SJCRH30 (cell line): Measurements from ENCODE around the gene FLT3. TPM values are rescaled to one million over a fixed set of nuclear protein-coding genes. Genes with fewer than 3 reads are reported as not detected.

Experiments
- DNase-seq, 2 experiments: peaks; one replicate each; pipeline ENCODE4 v3.0.0-alpha.2; 2015 to 2020
- H3K27ac ChIP-seq: fragments of 250-450 bp; sonication (Bioruptor Pico); 2 replicates; pipeline ENCODE4 v1.5.1; 2020; ENCODE audit warnings: mild to moderate bottlenecking, moderate library complexity
- H3K27me3 ChIP-seq: fragments of 250-450 bp; sonication (Bioruptor Pico); 2 replicates; pipeline ENCODE4 v1.5.1; 2020; ENCODE audit warnings: mild to moderate bottlenecking, moderate library complexity
- H3K36me3 ChIP-seq: fragments of 250-450 bp; sonication (Bioruptor Pico); 2 replicates; pipeline ENCODE4 v1.5.1; 2020; ENCODE audit warnings: mild to moderate bottlenecking, moderate library complexity
- H3K4me1 ChIP-seq: fragments of 250-450 bp; sonication (Bioruptor Pico); 2 replicates; pipeline ENCODE4 v1.5.1; 2020; ENCODE audit warnings: mild to moderate bottlenecking, moderate library complexity
- H3K4me3 ChIP-seq: fragments of 250-450 bp; sonication (Bioruptor Pico); 2 replicates; pipeline ENCODE4 v1.5.1; 2020; ENCODE audit warnings: mild to moderate bottlenecking, moderate library complexity
- H3K9me3 ChIP-seq: fragments of 250-450 bp; sonication (Bioruptor Pico); replicated peaks from 2 replicates; pipeline ENCODE4 v1.5.1; 2020; ENCODE audit warnings: mild to moderate bottlenecking, moderate library complexity
- total RNA-seq: library from RNA; depleted of rRNA; stranded (reverse); fragments of >200 nt; shearing (Covaris generic); gene quantifications from 2 replicates; pipeline ENCODE4 v1.2.3, GENCODE V29; 2014; rRNA removed

Gene FLT3
- total RNA-seq, 1 experiment from 2014 or later, result not detected

- H3K27me3 ChIP-seq, result peaks cover 10% of the 10 kb centered on the region; the same call in 1 of the 2 replicates
These were observed 138.1 kb downstream of the FLT3 start for GRCh38 chr13:27962128-27962841.

GRCh38 chr13:27961227-27962085 lies 138.9 kb downstream of the FLT3 start:
- H3K4me1 ChIP-seq, result no peaks in the 10 kb centered on the region
- H3K4me3 ChIP-seq, result no peak overlapping the region
- DNase-seq, result no peak
- no peak overlapping the region for H3K27ac ChIP-seq
- no peaks in the 10 kb centered on the region for H3K9me3 ChIP-seq
- H3K27me3 ChIP-seq, result peaks cover 16% of the 10 kb centered on the region; the same call in 1 of the 2 replicates
- no peaks in the 10 kb centered on the region for H3K36me3 ChIP-seq

More at GRCh38 chr13:27962128-27962841, 138.1 kb downstream of the FLT3 start:
- Histone ChIP-seq H3K36me3 (no peaks in the 10 kb centered on the region), H3K4me3 (no peak overlapping the region), H3K27ac (no peak overlapping the region), H3K4me1 (no peaks in the 10 kb centered on the region), H3K9me3 (no peaks in the 10 kb centered on the region)
- no peak for DNase-seq

GRCh38 chr13:27960362-27961226 lies 139.8 kb downstream of the FLT3 start:
- H3K27ac ChIP-seq, result no peak overlapping the region
- no peaks in the 10 kb centered on the region for H3K36me3 ChIP-seq
- H3K27me3 ChIP-seq, result peaks cover 17% of the 10 kb centered on the region; the same call in 1 of the 2 replicates
- H3K4me3 ChIP-seq, result no peak overlapping the region
- DNase-seq, result no peak
- no peaks in the 10 kb centered on the region for H3K4me1 ChIP-seq
- H3K9me3 ChIP-seq, result no peaks in the 10 kb centered on the region

- DNase-seq, result no peak
- H3K4me3 ChIP-seq, result no peak overlapping the region
These were observed 140.4 kb downstream of the FLT3 start for GRCh38 chr13:27959976-27960361.

GRCh38 chr13:27956576-27957300 lies 143.6 kb downstream of the FLT3 start:
- no peak for DNase-seq
- Histone ChIP-seq H3K27me3 (peaks cover 12% of the 10 kb centered on the region; the same call in 1 of the 2 replicates), H3K36me3 (no peaks in the 10 kb centered on the region), H3K4me3 (no peak overlapping the region), H3K9me3 (no peaks in the 10 kb centered on the region), H3K27ac (no peak overlapping the region), H3K4me1 (no peaks in the 10 kb centered on the region)

More at GRCh38 chr13:27959976-27960361, 140.4 kb downstream of the FLT3 start:
- H3K9me3 ChIP-seq, result no peaks in the 10 kb centered on the region
- H3K4me1 ChIP-seq, result no peaks in the 10 kb centered on the region
- no peak overlapping the region for H3K27ac ChIP-seq
- H3K36me3 ChIP-seq, result no peaks in the 10 kb centered on the region
- peaks cover 14% of the 10 kb centered on the region; the same call in 1 of the 2 replicates for H3K27me3 ChIP-seq

- no peak overlapping the region for H3K27ac ChIP-seq
- no peak for DNase-seq
- H3K27me3 ChIP-seq, result peaks cover 12% of the 10 kb centered on the region; the same call in 1 of the 2 replicates
- no peaks in the 10 kb centered on the region for H3K9me3 ChIP-seq
- no peaks in the 10 kb centered on the region for H3K36me3 ChIP-seq
- H3K4me3 ChIP-seq, result no peak overlapping the region
- H3K4me1 ChIP-seq, result no peaks in the 10 kb centered on the region
These were observed 145.3 kb downstream of the FLT3 start for GRCh38 chr13:27955014-27955591.

- DNase-seq, result no peak
- H3K27me3 ChIP-seq, result peaks cover 12% of the 10 kb centered on the region; the same call in 1 of the 2 replicates
These were observed 145.9 kb downstream of the FLT3 start for GRCh38 chr13:27954406-27954851.

GRCh38 chr13:27953676-27954405 lies 146.5 kb downstream of the FLT3 start:
- H3K9me3 ChIP-seq, result no peaks in the 10 kb centered on the region
- H3K27ac ChIP-seq, result no peak overlapping the region
- H3K27me3 ChIP-seq, result peaks cover 12% of the 10 kb centered on the region; the same call in 1 of the 2 replicates
- H3K4me1 ChIP-seq, result no peaks in the 10 kb centered on the region
- no peak overlapping the region for H3K4me3 ChIP-seq
- H3K36me3 ChIP-seq, result no peaks in the 10 kb centered on the region
- no peak for DNase-seq

More at GRCh38 chr13:27954406-27954851, 145.9 kb downstream of the FLT3 start:
- Histone ChIP-seq H3K9me3 (no peaks in the 10 kb centered on the region), H3K36me3 (no peaks in the 10 kb centered on the region), H3K27ac (no peak overlapping the region), H3K4me3 (no peak overlapping the region), H3K4me1 (no peaks in the 10 kb centered on the region)

Other genes starting within 250 kb of the FLT3 start
- not detected in 2 replicates for gene PDX1, start 180.6 kb downstream of the FLT3 start, total RNA-seq
- gene CDX2, start 131.3 kb downstream of the FLT3 start, total RNA-seq, result not detected in 2 replicates
- gene URAD, start 111.9 kb downstream of the FLT3 start, total RNA-seq, result not detected in 2 replicates
- gene PAN3, start 38.0 kb upstream of the FLT3 start, total RNA-seq, result 28.7 and 33.4 TPM in 2 replicates